ENCODE data around the gene KHDC4.

Gene KHDC4

GRCh38 chr1:155970531-155971167 lies 36.4 kb upstream of the KHDC4 start:
- peak in 53 of 56 donors; percentile 20 to 84 (median 67) for DNase-seq

- DNase-seq, result peak in 35 of 56 donors; percentile 28 to 72 (median 52)
Observed at GRCh38 chr1:155969377-155969791, 35.2 kb upstream of the KHDC4 start.

- peak in 55 of 56 donors; percentile 35 to 95 (median 81) for DNase-seq
Observed at GRCh38 chr1:155968670-155969069, 34.5 kb upstream of the KHDC4 start.

GRCh38 chr1:155968051-155968400 lies 33.8 kb upstream of the KHDC4 start:
- DNase-seq, result no peak

- peak in 20 of 56 donors; percentile 15 to 71 (median 38) for DNase-seq
Observed at GRCh38 chr1:155967341-155968050, 33.3 kb upstream of the KHDC4 start.

- no peak for DNase-seq
Observed at GRCh38 chr1:155966750-155967149, 32.5 kb upstream of the KHDC4 start.

GRCh38 chr1:155966135-155966534 lies 31.9 kb upstream of the KHDC4 start:
- DNase-seq, result peak in 2 of 56 donors; percentile 4 to 24

GRCh38 chr1:155964193-155964592 lies 30.0 kb upstream of the KHDC4 start:
- DNase-seq, result no peak

- peak in 2 of 56 donors; percentile 9 to 31 for DNase-seq
Observed at GRCh38 chr1:155962599-155963211, 28.5 kb upstream of the KHDC4 start.

- DNase-seq, result peak in 14 of 56 donors; percentile 15 to 49 (median 25)
Observed at GRCh38 chr1:155961937-155962336, 27.7 kb upstream of the KHDC4 start.

GRCh38 chr1:155960081-155960745 lies 26.0 kb upstream of the KHDC4 start:
- DNase-seq, result peak in 1 of 56 donors; percentile 30

GRCh38 chr1:155957411-155957915 lies 23.2 kb upstream of the KHDC4 start:
- DNase-seq, result no peak

- no peak for DNase-seq
Observed at GRCh38 chr1:155954645-155955044, 20.4 kb upstream of the KHDC4 start.

GRCh38 chr1:155952505-155952890 lies 18.3 kb upstream of the KHDC4 start:
- no peak for DNase-seq

- DNase-seq, result no peak
Observed at GRCh38 chr1:155951753-155952504, 17.7 kb upstream of the KHDC4 start.

- no peak for DNase-seq
Observed at GRCh38 chr1:155950829-155951228, 16.6 kb upstream of the KHDC4 start.

- no peak for DNase-seq
Observed at GRCh38 chr1:155947741-155948140, 13.5 kb upstream of the KHDC4 start.

GRCh38 chr1:155947292-155947691 lies 13.1 kb upstream of the KHDC4 start:
- no peak for DNase-seq

GRCh38 chr1:155946633-155947219 lies 12.5 kb upstream of the KHDC4 start:
- no peak for DNase-seq

- no peak for DNase-seq
Observed at GRCh38 chr1:155944444-155944799, 10.2 kb upstream of the KHDC4 start.

Measured in amygdala (tissue), 56 donors.